ENCODE data around the gene UBTD2.
"Not testable (repeated sequence)": the region's sequence is repeated elsewhere in the genome, so short reads cannot be mapped to it uniquely, and the experiment has no call there.

UBTD2 gene

DNA sequence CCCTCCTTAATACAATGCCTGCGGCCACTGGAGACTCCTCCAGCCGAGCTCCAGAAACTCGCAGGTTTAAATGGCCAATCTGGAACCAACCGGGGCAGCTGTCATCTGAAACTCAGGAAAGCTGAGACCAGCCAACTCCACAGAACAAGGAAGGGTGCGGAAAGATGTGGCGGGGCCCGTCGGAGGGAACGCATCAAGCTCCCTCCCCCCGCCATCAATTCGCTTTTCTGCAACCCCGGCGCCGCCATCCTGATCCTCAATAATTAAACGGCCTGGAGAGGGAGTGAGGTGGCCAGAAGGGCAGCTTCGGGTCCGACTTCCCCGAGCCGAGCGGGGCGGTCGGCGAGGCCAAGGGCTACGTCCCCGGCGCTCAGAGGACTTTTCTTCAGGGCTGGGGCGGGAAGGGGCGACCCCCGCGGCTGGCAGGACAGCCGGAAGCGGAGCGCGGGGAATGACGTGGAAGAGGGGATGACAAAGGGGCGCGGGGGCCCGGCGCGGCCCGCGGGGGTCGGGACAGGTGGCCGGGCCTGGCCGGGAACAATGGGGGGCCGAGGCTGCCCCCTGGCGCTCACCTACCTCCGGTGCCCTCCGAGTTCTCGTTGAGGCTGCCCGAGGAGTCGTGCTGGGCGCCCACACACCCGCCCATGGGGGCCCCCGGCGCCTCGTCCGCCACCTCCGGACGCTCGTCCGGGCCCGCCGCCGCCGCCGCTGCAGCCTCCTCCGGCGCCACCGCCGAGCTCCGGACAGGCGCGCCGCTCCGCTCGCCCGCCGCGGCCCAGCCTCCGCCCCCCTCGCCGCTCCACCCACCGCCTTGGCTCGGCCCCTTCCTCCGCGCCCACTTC lies at the start of gene UBTD2:
Gene UBTD2 (minus strand): TSS at position 745 of the 842 bp plus-strand sequence. CDS start 99 bp downstream, at position 646.
- no peak for FAIRE-seq

GRCh38 chr5:172326901-172327300 lies 43.3 kb upstream of the UBTD2 start:
- not testable (repeated sequence) for FAIRE-seq

- no peak for FAIRE-seq
Measured at GRCh38 chr5:172325452-172325851, 41.9 kb upstream of the UBTD2 start.

DNA sequence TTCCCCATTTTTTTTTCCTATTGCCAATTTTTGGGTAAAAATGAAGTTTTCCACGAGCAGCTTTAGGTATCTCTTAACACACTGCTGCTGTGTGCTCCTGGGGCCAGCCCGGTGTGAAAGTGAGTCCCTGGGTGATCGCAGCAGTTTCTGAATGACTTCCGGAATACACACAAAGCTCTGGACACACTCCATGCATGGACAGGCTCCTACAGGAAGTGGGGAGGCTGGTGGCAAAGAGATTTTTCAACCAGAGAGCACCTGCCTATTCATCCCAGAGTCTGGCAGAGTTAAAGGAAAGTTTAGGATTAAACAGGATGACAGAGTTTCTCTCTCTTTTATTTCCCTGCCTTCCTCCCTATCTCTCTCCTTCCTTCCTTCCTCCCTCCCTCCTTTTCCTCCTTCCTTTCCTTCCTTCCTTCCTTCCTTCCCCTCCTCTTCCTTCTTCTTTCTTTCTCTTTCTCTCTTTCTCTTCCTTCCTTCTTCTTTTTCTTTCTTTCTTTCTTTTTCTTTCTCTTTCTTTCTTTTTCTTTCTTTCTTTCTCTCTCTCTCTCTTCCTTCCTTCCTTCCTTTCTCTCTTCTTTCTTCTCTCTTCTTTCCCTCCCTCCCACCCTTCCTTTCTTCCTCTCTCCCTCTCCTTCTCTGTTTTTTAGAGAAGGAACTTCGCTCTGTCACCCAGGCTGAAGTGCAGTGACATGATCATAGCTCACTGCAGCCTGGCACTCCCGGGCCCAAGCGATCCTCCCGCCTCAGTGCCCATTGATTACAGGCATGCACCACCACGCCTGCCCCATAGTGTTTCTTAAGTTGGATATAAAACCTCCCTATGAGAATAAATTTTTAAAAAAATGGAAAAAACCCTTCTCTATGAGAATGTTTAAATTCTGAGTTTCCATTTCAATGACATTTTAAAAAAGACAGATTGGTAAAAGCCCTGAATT lies 38.7 kb upstream of the UBTD2 start:
- FAIRE-seq: no peak

DNA sequence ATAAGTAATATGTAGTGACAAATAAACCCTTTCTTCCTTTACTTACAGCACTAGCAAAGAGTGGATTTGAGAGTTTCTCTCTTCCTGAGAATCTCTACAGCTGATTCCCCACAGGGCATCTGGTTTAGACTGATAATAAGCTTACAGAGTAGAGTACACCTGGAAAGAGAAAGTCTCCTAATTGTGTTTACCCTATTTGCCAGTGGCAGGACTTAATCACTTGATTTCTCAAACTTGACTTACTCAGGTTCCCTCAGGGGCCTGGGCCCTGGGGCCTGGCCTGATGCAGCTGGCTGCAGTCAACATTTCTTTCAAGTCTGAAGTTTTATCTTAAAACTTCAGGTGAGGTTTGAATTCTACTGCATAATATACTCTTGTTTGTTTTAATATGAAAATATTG lies 38.0 kb upstream of the UBTD2 start:
- no peak for FAIRE-seq

DNA sequence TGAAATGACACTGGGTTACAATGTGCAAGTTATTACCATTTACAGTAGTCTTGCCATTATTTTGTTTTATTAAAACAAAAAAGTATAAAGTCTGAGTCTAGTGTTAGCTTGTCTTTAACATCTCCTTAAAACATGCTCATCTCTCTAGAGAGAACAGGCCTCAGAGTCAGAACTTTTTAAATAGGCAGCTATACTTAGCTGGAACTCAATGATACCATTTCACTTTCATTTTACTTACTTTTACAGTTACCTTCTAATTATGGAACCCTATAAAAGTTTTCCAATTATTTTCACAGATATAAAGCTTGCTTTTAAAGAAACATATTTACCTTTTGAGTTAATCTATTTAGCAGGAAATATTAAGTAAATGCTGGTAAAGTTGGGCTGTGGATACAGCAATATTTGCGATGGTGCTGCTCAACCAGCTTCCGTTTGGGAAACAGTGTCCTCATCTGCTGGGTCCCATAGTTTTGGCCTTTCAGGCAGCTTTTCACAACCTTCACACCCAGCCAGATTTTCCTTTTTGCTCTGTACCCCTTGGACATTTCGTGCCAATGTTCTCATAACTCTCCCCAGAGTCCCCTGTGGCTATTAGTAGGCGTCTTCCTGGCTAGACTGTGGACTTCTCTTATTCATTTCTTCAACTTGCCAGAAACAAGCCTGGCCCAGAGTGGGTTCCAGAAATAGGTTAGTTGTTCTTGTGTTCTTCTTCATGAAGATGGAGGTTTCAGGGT lies 36.3 kb upstream of the UBTD2 start:
- no peak for FAIRE-seq

DNA sequence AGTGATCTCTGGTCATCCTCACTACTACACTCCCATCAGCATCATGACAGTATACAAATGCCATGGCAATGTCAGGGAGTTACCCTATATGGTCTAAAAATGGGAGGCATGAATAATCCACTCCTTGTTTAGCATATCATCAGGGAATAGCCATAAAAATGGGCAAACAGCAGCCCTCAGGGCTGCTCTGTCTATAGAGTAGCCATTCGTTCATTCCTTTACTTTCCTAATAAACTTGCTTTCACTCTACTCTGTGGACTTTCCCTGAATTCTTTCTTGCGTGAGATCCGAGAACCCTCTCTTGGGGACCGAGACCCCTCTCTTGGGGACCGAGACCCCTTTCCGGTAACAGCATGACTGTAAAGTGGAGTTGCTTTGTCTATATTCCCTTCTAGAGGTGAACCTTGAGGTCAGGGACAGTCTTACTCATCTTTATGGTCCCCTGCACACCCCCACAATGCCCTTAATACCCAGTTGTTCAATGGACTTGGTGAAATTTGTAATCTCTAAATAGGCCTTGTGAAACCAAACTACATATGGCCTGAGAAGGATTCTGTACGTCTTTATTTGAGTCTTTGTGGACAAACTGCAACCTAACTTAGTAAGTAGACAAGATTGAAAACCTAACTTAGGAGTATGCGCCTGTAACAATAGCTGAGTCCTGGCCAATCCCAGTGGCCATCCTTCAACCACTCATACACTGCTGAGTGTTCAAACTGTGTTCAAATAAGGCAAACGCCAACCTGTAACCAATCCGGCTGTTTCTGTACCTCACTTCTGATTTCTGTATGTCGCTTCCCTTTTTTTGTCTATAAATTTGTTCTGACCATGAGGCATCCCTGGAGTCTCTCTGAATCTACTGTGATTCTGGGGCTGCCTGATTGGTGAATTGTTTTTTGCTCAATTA lies 32.3 kb upstream of the UBTD2 start:
- FAIRE-seq: no peak

DNA sequence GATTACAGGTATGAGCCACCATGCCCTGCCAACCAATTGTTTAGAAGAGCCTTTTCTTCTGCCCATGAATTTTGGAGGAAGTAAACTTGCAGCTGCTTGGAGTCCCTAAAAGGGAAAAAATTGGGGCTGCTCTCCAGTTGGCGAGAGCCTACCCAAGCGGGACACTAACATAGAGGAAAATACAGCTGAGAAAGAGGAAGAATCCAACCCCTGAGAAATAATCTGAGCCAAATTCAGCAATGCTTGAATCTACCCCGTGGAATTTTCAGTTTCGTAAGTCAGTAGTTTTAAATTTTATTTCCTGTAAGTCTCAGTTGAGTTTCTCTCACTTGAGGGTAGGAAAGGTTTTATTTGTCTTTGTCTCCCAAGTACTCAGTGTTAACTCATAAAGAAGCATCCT lies 30.4 kb upstream of the UBTD2 start:
- no peak for FAIRE-seq

- no peak for FAIRE-seq
Measured at GRCh38 chr5:172312286-172312685, 28.7 kb upstream of the UBTD2 start.

- no peak for FAIRE-seq
Measured at GRCh38 chr5:172311605-172312004, 28.0 kb upstream of the UBTD2 start.

GRCh38 chr5:172311026-172311425 lies 27.5 kb upstream of the UBTD2 start:
- FAIRE-seq: no peak

DNA sequence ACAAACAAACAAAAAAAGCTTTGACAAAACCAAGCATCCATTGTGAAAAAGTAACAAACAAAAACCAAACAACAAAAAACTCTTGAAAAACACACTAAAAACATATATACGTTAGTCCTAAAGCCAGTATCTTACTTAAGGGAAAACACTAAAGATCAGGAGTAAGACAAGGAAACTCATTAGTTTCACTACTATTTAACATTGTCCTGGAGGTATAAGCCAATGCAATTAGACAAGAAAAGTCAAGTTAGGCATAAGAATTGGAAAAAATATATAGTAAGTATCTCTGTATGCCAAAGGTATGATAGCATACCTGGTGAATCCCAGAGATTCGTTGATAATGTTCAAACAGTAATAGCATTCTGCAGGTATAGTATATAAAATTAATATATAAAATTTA lies 21.8 kb upstream of the UBTD2 start:
- FAIRE-seq: no peak

GRCh38 chr5:172303572-172304335 lies 20.2 kb upstream of the UBTD2 start:
- no peak for FAIRE-seq

DNA sequence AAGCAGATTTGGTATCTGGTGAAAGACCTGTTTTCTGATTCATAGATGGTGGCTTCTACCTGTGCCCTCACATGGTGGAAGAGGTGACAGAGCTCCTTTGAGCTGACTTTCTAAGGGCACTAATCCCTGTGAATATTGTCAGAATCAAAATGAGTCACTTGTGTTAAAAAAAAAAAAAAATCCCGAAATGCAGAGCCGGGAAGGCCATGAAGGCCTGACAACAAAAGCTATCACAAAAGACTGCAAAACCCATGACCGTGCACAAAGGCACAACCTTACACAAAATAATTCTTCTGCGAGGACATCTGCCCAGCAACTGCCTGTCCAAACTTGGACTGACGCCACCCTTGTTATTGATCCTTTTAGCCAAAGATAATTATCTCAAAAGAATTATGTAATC lies 19.6 kb upstream of the UBTD2 start:
- no peak for FAIRE-seq

DNA sequence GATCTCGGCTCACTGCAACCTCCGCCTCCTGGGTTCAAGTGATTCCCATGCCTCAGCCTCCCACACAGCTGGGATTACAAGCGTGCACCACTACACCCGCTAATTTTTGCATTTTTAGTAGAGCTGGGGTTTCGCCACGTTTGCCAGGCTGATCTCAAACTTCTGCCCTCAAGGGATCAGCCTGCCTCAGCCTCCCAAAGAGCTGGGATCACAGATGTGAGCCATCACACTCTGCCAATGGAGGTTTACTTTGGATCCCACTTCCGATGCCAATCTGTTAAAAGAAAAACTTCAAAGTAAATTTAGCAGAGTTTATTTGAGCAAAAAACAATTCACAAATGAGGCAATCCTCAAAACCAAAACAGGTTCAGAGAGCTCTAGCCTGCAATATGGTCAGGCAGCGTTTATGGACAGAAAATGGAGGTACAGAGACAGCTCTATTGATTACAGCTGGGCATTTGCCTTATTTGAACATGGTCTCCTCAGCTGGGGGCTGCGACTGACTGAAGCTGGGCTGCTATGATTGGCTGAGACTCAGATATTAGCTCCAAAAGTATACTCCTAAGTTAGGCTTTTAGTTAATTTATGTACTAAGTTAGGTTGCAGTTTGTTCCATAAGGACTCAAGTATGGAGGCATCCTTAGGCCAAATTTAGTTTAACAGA lies 18.6 kb upstream of the UBTD2 start:
- no peak for FAIRE-seq

DNA sequence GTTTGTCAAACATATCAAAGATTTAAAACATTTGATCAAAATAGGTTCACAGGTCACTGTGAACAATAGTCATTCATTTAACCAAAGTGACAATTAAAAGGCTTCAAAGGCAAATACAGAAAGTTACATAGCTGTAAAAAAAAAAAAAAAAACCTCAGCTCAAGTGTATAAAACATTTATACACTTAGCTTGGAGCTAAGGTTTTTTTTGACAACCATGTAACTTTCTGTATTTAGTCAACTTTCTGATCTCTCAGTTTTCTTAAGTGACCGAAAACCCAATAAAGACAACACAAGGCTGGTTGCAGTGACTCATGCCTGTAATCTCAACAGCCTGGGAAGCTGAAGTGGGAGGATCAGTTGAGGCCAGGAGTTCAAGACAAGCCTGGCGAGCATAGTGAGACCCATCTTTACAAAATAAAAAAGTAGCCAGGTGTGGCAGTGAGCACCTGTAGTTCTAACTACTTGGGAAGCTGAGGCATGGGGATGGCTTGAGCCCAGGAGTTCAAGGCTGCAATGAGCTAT lies 16.4 kb upstream of the UBTD2 start:
- FAIRE-seq: no peak

DNA sequence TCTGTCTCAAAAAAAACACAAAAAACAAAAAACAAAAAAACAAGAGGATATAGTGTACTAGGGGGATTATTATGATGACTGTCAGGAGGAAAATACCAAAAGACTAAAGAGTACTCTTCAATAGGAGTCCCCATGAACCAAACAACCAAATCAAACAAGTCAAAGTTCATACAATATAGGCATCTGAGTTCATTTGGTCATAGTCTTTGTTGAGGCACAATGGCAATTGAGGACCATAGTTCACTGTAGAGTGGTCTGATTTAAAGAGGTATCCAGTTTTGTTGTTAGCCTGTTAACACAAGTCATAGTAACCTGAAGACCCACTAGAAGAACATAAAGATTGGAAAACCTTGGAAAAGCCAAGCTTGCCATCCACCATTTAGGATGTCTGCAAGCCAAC lies 11.3 kb upstream of the UBTD2 start:
- FAIRE-seq: no peak

DNA sequence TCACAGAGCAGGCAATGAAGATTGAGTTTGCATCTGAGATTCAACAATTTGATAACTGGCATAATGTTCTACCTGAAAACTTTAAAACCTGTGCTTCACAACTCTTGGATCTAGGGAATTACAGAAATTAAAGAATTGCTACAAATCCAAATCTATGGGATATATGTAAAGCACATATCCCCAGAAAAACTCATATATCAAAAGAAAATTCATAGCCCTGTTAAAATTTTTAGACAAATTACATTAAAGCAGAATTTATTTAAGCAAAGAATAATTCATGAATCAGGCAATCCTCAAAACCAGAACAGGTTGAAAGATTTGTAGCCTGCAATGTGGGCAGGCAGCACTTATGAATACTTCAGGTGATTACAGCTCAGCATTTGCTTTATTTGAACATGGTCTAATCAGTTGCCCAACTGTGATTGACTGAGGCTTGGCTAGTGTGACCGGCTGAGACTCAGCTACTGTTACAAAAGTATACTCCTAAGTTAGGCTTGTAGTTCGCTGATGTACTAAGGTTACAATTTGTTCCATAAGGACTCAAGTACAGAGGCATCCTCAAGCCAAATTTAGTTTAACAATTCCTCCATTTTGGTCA lies 10.3 kb upstream of the UBTD2 start:
- no peak for FAIRE-seq

DNA sequence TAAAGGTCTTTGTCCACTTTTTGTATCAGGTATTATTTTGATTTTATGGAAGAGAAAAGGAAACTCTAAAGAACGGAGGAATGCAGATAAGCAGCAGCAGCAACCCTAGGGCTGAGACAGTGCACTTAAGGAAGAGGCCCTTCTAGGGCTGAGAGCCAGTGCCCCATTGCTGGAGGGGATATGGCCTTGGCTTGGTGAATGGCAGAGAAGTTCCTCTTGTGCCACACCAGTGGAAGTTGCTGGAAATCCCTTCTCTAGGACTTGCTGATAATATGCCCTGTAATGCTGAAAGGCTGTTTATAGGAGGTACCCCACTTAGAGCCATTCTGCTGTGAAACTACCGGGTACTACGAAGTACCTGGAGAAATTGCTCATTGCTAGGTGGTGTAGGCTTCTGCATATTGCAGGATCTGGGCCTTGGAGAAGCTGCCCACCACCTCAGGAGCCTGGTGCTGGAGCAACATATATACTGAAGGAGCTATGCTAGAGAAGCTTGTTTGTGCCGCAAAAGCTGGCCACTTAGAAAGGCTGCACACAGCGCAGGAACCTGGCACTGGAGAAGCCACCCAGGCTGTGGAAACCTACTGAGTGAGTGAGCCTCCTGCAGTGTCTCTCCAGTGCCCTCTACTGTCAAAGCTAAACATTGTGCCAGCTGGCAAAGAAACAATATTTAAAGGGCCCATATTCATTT lies 9.6 kb upstream of the UBTD2 start:
- FAIRE-seq: peak; percentile 89

All from G401.6 (cell line).